Measurements from ENCODE around the gene ELOVL1. TPM values are rescaled to one million over a fixed set of nuclear protein-coding genes. Genes with fewer than 3 reads are reported as not detected.
A peak's percentile ranks its signal among the peaks of the same experiment; 100 is the strongest.

The ELOVL1 gene
- total RNA-seq, 6 experiments from 2014 or later = 19.9 to 38.3 (median 29.2) TPM

GRCh38 chr1:43358121-43358745 lies 9.6 kb downstream of the ELOVL1 start:
- no peak for TF ChIP-seq POLR2A (IDR thresholded peaks at IDR 0.05)
- TF ChIP-seq, protein P1, sequence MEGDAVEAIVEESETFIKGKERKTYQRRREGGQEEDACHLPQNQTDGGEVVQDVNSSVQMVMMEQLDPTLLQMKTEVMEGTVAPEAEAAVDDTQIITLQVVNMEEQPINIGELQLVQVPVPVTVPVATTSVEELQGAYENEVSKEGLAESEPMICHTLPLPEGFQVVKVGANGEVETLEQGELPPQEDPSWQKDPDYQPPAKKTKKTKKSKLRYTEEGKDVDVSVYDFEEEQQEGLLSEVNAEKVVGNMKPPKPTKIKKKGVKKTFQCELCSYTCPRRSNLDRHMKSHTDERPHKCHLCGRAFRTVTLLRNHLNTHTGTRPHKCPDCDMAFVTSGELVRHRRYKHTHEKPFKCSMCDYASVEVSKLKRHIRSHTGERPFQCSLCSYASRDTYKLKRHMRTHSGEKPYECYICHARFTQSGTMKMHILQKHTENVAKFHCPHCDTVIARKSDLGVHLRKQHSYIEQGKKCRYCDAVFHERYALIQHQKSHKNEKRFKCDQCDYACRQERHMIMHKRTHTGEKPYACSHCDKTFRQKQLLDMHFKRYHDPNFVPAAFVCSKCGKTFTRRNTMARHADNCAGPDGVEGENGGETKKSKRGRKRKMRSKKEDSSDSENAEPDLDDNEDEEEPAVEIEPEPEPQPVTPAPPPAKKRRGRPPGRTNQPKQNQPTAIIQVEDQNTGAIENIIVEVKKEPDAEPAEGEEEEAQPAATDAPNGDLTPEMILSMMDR (IDR thresholded peaks at IDR 0.05) = peak in 3 of 4 donors; percentile 22 to 44 (median 37)
- WGBS (ENCODE audit: insufficient coverage, low coverage, low lambda C conversion rate, missing lambda C conversion rate) = 0% methylated on average over 17 of the region's 33 CpGs
- ATAC-seq = peak; percentile 22 to 52 (median 38)
- Histone ChIP-seq H3K27me3 (no peaks in the 10 kb centered on the region), H3K4me3 (peak overlapping the region; percentile 41 to 70 (median 69)), H3K27ac (peak overlapping the region; percentile 50 to 58 (median 53)), H3K36me3 (peaks cover 0 to 13% (median 3%) of the 10 kb centered on the region in 4 donors), H3K9me3 (no peaks in the 10 kb centered on the region), H3K4me1 (peaks cover 0 to 13% (median 5%) of the 10 kb centered on the region in 4 donors)
- intact Hi-C loops (cut with DNase I) = no loop called here
- no peak for DNase-seq

DNA sequence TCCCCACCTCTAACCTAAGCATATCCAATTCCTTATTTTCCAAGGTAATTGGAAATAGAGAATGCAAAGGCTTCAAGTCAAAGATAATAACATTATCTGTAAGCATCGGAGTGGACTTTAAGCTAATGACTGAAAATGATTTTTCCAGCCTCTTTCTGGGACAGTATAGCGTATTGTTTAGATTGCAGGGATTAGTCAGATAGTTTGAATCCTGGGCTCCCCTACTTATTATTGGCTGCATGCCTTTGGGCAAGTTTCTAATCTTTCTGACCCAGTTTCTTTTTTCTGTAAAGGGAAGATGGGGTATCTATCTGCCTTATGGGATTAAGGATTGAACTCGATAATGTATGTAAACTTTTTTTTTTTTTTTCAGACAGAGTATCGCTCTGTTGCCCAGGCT lies 10.6 kb downstream of the ELOVL1 start:
- DNase-seq = no peak
- Histone ChIP-seq H3K9me3 (no peaks in the 10 kb centered on the region), H3K27me3 (no peaks in the 10 kb centered on the region), H3K27ac (no peak overlapping the region), H3K4me1 (peaks cover 0 to 13% (median 5%) of the 10 kb centered on the region in 4 donors), H3K36me3 (peaks cover 0 to 6% (median 0%) of the 10 kb centered on the region in 4 donors), H3K4me3 (no peak overlapping the region)
- TF ChIP-seq, protein P1 (IDR thresholded peaks at IDR 0.05) = no peak
- TF ChIP-seq POLR2A (IDR thresholded peaks at IDR 0.05) = no peak
- intact Hi-C loops (cut with DNase I) = no loop called here
- WGBS (ENCODE audit: insufficient coverage, low coverage, low lambda C conversion rate, missing lambda C conversion rate) = 88% methylated on average over 4 of the region's 4 CpGs
- no peak for ATAC-seq

DNA sequence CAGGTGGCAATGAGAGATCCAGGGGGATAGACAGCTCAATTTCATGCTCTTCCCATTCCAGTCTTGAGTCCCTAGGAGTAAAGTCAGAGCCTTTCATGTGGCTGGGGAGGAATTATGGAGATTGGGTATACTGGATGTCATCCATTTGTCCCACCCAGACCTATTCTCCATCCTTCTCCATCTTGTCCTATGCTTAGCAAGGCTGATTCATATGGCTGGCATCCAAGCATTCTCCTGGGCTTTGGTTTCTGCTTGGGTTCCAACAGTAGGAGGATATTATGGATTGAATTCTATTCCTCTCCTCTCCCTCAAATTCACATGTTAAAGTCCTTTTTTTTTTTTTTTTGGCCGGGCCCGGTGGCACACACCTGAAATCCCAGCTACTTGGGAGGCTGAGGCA lies 12.9 kb downstream of the ELOVL1 start:
- TF ChIP-seq, protein P1 (IDR thresholded peaks at IDR 0.05) = no peak
- TF ChIP-seq POLR2A (IDR thresholded peaks at IDR 0.05) = no peak
- peaks cover 0 to 18% (median 6%) of the 10 kb centered on the region in 4 donors for H3K4me1 ChIP-seq
- 73% methylated on average over 2 of the region's 2 CpGs for WGBS (ENCODE audit: insufficient coverage, low coverage, low lambda C conversion rate, missing lambda C conversion rate)
- no peak for DNase-seq
- no peak overlapping the region for H3K27ac ChIP-seq
- H3K4me3 ChIP-seq = no peak overlapping the region
- intact Hi-C loops (cut with DNase I) = no loop called here
- H3K36me3 ChIP-seq = no peaks in the 10 kb centered on the region
- no peak for ATAC-seq
- H3K27me3 ChIP-seq = no peaks in the 10 kb centered on the region
- no peaks in the 10 kb centered on the region for H3K9me3 ChIP-seq

- no peak for ATAC-seq
- WGBS (ENCODE audit: insufficient coverage, low coverage, low lambda C conversion rate, missing lambda C conversion rate) = 73% methylated on average over 2 of the region's 2 CpGs
- TF ChIP-seq, protein P1 (IDR thresholded peaks at IDR 0.05) = no peak
- TF ChIP-seq POLR2A (IDR thresholded peaks at IDR 0.05) = no peak
- peaks cover 0 to 18% (median 6%) of the 10 kb centered on the region in 4 donors for H3K4me1 ChIP-seq
- no peak overlapping the region for H3K27ac ChIP-seq
- H3K36me3 ChIP-seq = no peaks in the 10 kb centered on the region
- intact Hi-C loops (cut with DNase I) = no loop called here
- DNase-seq = no peak
- H3K9me3 ChIP-seq = no peaks in the 10 kb centered on the region
- no peak overlapping the region for H3K4me3 ChIP-seq
- no peaks in the 10 kb centered on the region for H3K27me3 ChIP-seq
Measured at GRCh38 chr1:43354471-43354870, 13.3 kb downstream of the ELOVL1 start.
